GM18870 (cell line): Measurements from ENCODE around the gene CARD16.

Source experiments
- ATAC-seq: cut with Tn5 transposase; IDR thresholded peaks from one replicate; pipeline ENCODE4 v1.9.1; 2021; ENCODE audit warnings: moderate library complexity; ENCODE audit not compliant: unreplicated experiment

The CARD16 gene

GRCh38 chr11:104997288-104997687 is 47.8 kb downstream of the CARD16 start:
- ATAC-seq = no peak

GRCh38 chr11:104995001-104995408 is 50.1 kb downstream of the CARD16 start:
- ATAC-seq = no peak

GRCh38 chr11:104992781-104993180 is 52.4 kb downstream of the CARD16 start:
- ATAC-seq = no peak

GRCh38 chr11:104991994-104992393 is 53.1 kb downstream of the CARD16 start:
- ATAC-seq = no peak
